SKM-1 (cell line): ENCODE results near the gene EFHC1.
"Not testable (repeated sequence)": the region's sequence is repeated elsewhere in the genome, so short reads cannot be mapped to it uniquely, and the experiment has no call there.

Experiments used
- DNase-seq: peaks from one replicate; lab custom pipeline; 2025; ENCODE audit not compliant: unreplicated experiment; lab: John Stamatoyannopoulos, UW

Gene EFHC1

DNA sequence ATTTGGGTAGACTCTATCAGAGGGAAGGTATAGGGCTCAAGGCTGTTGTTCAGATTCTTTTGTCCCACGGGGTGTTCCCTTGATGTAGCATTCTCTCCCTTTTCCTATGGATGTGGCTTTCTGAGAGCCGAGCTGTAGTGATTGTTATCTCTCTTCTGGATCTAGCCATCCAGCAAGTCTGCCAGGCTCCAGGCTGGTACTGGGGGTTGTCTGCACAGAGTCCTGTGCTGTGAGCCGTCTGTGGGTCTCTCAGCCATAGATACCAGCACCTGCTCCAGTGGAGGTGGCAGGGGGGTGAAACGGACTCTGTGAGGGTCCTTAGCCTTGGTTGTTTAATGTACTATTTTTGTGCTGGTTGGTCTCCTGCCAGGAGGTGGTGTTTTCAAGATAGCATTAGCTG is 13.2 kb downstream of the EFHC1 start:
- not testable (repeated sequence) for DNase-seq

DNA sequence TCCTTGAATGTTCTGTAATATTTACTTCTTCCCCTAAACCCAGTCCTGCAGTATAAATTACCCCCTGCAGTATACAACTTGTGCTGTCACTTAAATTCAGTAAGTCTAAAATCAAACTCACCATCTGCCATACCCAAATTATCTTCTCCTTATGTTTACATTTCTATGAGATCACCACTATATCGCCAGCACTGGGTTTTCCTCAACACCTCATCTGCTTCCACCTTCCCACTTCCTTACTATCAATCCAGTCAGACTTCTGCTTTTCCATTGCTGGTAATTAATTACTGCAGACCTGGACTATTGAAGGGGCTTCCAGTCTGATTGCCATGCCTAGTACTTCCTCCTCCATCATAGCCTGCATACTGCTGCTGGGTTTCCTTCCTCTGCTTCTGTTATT is 15.2 kb downstream of the EFHC1 start:
- DNase-seq = no peak

DNA sequence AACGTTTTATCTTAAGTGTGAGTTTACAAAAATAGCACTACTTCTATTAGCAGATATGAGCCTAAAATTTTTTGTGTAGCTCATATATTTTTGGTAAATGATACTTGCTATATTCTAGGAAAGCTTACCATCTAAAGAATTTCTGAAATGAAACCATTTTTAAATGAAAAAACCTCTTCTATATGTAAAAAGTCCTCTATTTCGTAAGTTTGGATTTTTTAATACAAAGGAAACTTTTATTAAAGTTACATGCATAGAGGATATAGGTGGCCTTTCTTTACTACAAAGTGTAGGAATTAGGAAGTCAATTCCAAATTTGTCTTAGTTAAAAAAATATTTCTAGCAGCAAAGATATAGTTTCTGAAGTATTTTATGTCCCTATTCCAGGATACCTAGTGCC is 18.8 kb downstream of the EFHC1 start:
- no peak for DNase-seq

DNA sequence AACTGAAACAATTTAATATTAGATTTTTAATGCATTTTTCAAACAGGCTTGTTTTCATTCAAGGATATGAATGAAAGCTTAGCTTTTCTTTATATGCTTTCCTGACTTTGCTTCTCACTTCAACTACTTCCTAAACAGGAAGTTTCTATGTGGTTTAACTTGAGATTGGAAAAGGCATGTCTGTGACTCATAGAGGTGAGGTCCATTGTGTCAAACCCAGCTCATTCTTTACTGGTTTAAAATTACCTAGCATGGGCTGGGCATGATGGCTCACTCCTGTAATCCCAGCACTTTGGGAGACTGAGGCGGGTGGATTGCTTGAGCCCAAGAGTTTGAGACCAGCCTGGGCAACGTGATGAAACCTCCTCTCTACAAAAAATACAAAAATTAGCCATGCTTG is 34.4 kb downstream of the EFHC1 start:
- no peak for DNase-seq

DNA sequence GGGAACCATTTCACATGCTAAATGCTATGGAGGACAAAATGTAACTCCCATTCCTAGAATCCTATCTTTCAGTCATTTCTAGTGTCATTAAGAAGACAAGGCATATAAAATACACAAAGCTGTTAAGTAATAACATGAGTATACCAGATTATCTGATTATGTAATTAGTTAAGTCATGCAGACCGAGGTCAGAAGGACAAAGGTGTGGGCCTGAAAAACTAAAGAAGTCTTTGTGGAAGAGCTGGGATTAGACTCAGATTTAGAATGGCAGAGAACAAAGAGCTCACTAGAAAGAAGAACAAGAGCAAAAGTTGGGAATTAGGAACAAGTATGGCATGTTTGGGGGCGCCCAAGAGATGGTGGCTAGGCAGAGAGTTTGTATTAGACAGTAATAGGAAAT is 37.0 kb downstream of the EFHC1 start:
- no peak for DNase-seq

DNA sequence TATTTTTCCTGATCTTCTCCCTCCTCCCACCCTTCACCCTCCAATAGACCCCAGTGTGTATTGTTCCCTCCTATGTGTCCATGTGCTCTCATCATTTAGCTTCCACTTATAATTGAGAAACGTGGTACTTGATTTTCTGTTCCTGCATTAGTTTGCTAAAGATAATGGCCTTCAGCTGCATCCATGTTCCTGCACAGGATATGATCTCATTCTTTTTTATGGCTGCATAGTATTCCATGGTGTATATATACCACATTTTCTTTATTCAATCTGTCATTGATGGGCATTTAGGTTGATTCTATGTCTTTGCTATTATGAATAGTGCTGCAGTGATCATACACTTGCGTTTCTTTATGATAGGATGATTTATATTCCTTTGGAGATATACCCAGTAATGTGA is 41.1 kb downstream of the EFHC1 start:
- not testable (repeated sequence) for DNase-seq

DNA sequence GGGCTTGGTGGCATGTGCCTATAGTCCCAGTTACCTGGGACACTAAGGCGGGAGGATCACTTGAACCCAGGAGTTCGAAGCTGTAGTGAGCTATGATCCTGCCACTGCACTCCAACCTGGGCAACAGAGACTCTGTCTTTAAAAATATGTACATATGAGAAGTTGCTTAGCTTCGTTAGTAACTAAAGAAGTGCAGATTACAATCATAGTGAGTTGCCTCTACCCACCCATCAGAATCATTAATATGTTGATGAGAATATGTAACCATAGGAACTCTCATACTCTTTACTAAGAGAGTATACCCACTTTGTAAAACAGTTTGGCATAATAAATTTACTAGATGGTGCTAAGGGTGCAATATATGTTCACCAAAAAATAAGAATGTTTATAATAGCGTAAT is 54.0 kb downstream of the EFHC1 start:
- no peak for DNase-seq

DNA sequence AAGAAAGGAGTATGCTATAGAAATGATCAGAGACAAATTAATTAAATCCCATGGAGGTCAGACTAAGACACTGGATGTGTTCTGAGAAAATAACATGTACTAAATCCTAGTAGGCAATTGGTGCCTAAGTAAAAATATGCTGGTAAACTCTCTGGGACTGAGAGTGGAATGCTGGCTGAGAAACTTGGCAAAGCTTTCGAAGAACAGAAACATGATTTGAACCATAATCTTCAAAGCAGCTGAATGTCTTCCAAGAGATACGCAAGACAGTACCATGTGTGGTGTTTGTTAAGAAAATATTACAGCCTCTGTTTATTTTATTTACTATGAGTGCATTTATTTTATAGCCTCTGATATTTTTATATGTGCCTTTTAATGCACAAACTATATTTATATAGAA is 55.2 kb downstream of the EFHC1 start:
- no peak for DNase-seq

DNA sequence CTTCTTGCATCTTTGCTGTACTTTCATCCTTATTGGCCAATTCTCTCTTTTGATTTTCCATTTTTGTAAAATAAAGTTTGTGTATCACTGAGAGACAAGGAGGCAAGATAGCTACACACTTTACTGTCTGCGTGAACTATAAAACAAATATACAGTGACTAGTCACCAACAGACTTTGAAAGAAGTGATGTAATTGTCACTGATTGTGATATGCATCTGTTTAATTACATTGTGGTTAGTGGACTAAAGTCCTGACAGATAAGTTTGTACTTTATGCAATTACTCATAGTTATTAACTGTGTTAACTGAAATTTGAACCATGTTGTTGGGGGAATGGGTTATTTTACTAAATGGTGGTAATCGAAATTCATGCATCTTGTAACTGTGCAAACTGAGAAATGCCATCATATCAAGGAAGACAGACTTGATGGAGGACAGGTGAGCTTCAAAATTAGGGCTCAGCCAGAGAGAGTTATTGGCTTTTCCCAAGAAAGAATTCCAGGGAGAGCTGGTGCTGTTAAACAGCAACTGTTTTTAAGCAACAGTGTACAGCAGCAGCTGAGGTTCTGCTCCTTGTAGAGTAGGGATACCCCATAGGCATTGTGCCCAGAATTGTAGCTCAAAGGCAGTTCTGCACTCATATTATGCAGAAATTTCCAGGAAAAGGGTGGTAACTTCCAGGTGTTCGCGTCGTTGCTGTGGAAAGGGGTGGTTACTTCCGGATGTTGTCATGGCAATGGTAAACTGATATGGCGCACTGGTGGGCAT is 62.9 kb downstream of the EFHC1 start:
- DNase-seq = no peak

DNA sequence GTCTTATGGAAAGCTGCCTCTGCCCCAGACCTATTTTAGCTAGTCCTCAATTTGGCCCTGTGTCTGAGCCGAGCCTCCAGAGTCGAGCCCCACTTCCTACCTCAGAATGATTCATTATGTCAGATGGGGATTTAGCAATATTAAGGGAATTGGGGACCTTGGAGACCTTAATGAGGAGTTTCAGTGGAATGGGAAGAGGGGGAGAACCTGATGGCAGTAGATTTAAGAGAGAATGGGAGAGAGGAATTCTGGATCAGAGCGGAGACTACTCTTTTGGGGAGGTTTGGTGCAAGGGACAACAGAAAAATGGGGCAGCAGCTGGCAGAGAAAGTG is 63.5 kb downstream of the EFHC1 start:
- no peak for DNase-seq

DNA sequence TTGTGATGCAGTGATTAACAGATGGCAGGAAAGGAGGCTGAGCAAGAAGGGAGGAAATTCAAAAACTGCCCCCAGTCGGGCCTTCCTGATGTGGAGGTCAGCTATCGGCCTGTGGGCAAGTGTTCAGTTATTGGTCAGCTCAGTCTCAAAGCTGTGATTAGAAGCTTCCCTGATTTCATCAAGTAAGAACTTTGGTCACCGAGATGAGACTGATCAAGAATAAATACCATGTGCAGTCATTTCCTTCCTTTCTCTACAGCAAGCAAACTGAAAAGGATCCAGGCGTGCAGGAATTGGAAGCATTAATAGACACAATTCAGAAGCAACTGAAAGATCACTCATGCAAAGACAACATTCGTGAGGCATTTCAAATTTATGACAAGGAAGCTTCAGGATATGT is 69.7 kb downstream of the EFHC1 start:
- DNase-seq = no peak

DNA sequence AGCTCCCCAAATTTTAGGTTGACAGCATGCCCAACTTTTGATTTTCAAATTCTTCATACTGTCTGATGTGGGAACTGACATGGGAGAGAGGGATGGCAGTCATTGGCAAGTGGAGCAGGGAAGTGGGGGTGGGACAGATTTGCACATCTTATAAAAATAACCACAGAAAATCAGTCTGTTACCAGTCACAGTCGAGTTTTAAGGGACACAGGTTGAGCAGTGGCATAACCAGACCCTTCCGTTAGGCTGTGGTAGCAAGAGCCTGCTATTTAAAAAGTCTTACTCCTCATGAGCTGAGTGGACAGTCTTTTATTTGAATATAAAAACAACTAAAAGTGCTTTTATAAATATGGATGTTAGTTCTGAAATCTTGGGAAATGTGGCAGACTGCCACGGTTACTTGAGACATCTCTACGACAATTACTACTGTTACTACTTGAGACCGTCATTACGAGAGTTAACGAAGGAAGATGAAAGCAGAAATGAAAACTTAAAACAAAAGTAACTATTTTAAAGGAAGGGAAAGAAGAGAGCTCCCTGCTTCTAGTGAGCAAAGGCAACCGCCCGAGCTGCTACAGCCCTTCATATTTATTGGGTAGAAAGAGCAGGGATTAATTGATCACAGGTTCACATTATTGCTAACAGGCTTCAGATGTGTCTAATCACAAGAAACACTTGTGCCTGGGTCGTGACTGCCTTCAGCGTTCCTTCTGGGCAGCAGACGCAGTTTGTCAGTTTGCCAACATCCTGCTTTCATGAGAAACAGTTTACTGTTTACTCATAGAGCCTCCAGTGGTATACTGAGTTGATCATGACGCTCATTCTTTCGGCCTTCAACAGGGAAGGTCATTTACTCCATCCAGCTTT is 71.3 kb downstream of the EFHC1 start:
- DNase-seq = no peak

DNA sequence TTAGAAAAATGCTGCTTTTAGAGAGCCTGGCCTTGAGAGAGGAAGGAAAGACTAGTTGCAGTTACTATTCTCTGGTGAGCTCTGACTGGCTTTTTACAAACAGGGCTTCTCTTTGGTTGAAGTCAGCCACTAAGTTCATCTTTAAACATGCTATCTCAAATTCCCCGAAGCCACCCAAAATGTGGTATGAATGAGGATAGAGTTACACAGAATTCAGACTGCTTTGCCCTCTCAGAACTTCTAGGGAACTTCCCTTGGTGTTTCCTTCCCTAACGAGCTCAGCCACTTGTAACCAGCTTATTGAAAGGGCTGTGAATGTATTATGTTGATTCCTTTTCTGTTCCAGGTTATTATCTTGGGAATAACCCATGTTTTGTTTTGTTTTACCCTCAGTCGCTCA is 73.5 kb downstream of the EFHC1 start:
- no peak for DNase-seq

DNA sequence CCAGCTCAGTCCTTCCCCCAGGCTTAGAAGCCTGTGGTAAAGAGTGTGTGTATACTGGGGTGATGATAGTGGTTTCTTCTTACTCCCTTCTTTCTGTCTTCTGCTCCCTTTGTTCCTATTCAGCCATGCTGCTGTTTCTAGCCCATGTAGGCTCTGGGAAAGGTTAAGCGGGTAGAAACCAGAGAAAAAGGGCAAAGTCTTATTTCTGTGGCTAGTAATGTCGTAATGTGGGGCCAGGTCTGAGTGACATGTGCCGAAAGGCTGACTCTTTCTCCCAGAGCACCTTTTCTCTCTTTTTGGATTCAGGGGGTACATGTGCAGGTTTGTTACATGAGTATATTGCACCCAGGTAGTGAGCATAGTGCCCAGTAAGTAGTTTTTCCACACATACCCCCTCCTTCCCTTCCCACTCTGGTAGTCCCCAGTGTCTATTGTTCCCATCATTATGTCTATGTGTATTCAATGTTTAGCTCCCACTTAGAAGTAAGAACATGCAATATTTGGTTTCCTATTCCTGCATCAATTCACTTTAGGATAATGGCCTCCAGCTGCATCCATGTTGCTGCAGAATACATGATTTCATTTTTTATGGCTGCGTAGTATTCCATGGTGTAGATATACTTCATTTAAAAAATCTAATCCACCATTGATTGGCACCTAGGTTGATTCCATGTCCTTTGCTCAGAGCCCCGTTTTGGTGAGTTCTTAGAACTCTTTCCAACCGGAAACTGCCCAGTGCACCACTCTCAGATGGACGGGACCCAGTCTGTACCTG is 74.3 kb downstream of the EFHC1 start:
- no peak for DNase-seq

DNA sequence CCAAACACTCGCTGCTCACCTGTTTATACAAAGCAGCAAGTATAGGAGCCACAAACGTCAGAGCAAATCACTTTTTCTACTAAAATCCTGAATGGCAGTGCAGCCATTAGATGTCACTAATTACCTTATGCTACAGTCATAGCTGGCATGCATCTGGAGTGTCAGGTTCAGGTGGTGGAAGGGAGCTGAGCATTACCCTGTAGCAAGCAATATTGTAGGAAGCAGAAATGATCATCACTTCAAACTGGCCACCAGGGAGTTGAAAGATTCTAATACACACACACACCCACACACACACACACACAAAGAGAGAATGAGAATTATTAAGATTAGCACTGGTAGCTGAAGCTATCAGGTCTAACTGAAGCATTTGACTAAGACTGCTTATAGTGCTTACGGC is 75.8 kb downstream of the EFHC1 start:
- DNase-seq = no peak

DNA sequence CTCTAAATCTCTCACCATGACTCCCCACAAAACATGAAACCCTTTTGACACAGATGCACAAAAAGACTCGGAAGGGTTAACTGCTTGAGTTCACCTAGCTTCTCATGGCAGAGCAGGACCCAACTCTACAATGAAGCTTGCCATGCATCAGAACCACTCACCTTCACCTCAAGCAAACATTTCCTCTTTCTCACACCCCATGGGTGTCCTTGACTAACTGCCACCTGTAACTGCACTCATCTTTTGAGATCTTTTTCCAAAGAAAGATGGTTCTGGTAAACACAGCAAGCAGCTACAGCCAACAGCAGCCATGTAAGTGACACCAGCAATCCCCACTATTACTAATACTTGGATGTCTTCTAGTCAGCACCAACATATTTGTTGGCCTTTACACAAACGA is 76.5 kb downstream of the EFHC1 start:
- no peak for DNase-seq

DNA sequence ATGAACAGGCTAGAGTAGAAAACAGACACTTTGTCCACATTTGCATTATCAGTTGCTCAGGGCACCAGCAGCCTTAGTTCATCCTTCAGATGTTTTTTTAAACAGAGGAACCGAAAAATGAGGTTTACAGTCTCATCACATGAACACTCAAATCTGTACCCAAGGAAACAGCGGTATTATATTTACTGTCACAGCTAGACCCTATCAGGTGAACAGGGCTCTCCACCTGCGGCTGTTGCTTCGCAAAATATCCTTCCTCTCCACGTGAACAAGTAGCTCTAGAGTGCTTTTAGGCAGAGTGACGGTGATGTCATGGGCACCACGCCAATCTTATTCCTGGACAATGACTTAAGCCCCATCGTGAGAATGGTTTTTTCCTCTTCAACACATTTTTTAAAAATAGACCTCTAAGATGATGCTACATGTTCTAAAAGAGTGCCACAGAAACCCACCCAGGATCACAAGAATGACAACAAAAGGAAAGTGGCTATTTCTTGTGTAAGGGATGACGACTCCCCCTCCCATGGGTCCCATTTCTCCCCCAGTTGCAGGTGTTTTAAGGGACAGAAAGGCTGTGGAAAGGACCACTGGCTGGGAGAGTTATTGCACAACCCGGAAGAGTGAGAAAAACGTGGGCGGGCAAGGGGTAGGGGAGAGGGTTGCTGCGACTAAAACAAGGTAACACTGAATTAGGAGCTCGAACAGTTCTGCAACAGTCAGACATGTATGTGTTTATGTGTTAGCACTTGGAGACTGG is 77.7 kb downstream of the EFHC1 start:
- no peak for DNase-seq

DNA sequence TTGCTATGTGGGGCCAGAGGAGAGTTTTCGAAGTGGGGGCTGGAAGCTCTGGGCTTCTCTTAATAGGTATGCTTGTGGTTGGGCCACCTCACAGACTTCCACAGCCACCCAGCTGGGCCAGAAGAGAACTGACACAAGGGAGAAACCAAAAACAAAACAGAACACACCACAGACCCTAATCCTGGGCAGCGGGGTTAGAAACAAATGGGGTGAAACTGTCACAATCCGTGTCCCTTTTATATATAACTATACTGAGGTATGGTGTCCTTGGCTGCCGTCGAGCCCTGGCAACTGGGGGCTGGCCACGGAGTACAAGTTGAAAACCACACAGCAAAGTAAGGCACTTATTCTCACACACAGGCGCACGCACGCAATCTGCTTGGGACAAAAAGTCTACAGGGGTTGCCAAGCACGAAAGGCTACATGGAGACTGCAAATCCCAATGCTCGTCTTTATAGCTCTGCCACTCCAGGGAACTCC is 78.4 kb downstream of the EFHC1 start:
- no peak for DNase-seq

DNA sequence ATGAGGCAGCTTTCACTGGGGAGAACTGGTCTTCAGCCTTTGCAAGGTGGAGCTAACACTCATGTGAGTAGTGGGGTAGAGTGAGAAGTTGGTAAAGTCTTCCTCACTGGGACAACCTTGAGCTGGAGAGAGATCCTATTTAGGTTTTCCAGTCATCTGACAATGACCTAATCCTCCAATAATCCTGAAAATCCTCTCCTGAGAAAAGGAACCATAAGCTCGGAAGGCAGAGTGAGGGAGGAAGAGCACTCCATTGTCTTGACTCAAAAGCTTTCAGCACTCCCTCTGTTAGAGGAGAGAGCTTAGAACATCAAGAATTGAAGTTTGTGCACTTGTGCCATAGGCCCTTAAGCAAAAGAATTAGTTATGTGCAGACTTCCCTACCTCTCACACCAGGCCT is 78.9 kb downstream of the EFHC1 start:
- DNase-seq = no peak

DNA sequence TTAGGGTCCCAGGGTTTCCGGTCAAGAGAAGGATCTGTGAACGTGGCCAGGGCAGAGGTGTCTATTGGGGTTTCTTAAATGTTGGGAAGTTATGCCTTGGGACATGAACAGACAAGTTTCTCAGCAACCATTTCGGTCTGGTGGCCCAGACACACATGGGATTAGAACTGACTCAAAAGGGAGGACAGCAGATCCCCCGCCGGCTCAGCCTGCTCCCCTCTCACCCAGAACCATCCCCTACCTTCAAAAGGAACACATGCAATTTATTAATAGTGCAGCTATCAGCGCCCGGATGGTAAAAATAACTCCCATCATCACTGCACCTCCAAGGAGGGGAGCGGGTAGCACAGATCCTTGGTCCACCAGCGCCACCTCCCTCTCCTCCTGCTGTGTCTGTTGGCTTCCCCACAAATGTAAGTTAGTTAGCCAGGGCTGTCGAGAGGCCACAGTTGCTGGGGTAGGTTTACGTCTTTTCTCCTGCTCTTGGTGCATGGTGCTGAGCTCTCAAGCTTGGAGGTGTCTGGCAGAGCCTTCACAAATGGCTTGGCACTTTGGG is 79.6 kb downstream of the EFHC1 start:
- no peak for DNase-seq
